A673 (cell line): ENCODE data around the gene KRTAP5-2.

Source experiments
- EZH2 ChIP-seq: fragments of 200-600 bp; sonication (generic); IDR thresholded peaks from 2 replicates; pipeline ENCODE4 v1.6.1; 2017; ENCODE audit warnings: borderline replicate concordance, low read depth, mild to moderate bottlenecking, mixed read lengths, antibody characterized with exemption, low read length; ENCODE audit not compliant: poor library complexity, severe bottlenecking
- TF ChIP-seq, protein P1 (sequence below): fragments of 300-800, 200-600 bp; sonication (generic); conservative IDR thresholded peaks from 2 replicates; pipeline ENCODE4 v1.5.1; 2017; ENCODE audit warnings: low read depth, mild to moderate bottlenecking, antibody characterized with exemption, low read length, moderate library complexity, mixed read lengths

DNA sequence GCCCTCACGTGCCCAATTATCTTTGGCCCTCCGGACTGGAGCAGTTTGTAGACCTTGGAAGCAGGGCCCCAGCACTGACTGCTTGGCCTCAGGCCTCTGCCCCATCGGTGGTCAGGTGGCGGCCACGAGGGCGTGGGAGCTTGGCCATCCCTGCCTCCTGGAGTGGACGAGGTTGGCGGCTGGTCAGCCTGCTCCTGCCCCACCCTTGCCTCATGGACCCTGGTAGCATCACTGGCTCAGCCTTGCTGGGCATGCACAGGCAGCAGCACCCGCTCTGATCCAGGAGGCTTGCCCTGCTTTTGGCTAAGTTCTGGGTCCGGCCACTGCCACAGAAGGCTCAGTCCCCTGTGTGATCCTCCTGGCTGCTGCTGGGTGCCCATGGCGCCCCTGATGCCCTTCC, 6.1 kb upstream of the KRTAP5-2 start:
- TF ChIP-seq EZH2 = no peak
- TF ChIP-seq, protein P1, sequence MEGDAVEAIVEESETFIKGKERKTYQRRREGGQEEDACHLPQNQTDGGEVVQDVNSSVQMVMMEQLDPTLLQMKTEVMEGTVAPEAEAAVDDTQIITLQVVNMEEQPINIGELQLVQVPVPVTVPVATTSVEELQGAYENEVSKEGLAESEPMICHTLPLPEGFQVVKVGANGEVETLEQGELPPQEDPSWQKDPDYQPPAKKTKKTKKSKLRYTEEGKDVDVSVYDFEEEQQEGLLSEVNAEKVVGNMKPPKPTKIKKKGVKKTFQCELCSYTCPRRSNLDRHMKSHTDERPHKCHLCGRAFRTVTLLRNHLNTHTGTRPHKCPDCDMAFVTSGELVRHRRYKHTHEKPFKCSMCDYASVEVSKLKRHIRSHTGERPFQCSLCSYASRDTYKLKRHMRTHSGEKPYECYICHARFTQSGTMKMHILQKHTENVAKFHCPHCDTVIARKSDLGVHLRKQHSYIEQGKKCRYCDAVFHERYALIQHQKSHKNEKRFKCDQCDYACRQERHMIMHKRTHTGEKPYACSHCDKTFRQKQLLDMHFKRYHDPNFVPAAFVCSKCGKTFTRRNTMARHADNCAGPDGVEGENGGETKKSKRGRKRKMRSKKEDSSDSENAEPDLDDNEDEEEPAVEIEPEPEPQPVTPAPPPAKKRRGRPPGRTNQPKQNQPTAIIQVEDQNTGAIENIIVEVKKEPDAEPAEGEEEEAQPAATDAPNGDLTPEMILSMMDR = no peak
